Activated CD8-positive, alpha-beta memory T cell treated with anti-CD3 and anti-CD28 coated beads for 36 hours (primary cell): ENCODE data around the gene SDF2L1. TPM values are rescaled to one million over a fixed set of nuclear protein-coding genes. Genes with fewer than 3 reads are reported as not detected.
"Not testable (repeated sequence)": the region's sequence is repeated elsewhere in the genome, so short reads cannot be mapped to it uniquely, and the experiment has no call there.

ENCODE experiments used
- CTCF ChIA-PET: fragments of 350-600 bp; sonication (Branson Sonifier 250); formaldehyde crosslinking; loops from one replicate; lab custom pipeline; 2021; ENCODE audit warnings: antibody characterized with exemption; lab: Charles Lee
- POLR2A ChIA-PET: fragments of 350-600 bp; sonication (Branson Sonifier 250); formaldehyde crosslinking; loops from one replicate; lab custom pipeline; 2021; ENCODE audit warnings: antibody characterized with exemption; lab: Charles Lee
- total RNA-seq, 2 experiments: library from RNA; stranded (reverse); gene quantifications; one replicate each; pipeline ENCODE4 v1.2.3, GENCODE V29; 2021

The SDF2L1 gene
- total RNA-seq, 2 experiments from 2014 or later = 70.7 to 71.6 TPM

DNA sequence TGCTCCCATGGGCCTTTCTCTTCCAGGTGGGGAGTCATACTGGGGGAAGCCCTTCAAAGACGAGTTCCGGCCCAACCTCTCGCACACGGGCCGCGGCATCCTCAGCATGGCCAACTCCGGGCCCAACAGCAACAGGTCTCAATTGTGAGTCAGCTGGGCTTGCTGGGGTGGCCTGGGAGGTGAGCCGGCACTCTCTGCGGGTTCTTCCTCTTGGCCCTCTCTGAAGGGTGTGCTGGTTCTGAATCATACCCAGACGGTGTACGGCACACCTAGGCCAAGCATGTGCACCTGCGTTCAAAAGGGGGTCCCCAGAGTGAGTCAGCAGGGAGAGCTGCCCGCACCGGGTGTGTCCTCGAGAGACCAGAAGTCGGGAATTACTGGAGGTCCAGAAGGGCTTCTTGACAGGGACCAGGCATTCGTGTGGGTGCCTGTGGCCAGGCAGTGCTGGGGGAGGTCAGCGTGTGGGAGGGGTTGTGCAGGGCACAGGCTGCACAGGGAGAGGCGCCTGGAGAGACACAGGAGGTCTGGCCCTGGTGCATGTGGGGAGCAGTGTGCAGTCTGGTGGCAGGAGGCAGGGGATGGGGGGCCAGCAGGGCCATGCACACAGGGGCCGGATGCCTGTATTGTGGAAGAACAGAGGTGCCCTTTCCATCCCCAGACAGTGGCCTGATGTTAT lies 46.7 kb downstream of the SDF2L1 start:
- ChIA-PET CTCF (no interaction called here), POLR2A (no interaction called here)

DNA sequence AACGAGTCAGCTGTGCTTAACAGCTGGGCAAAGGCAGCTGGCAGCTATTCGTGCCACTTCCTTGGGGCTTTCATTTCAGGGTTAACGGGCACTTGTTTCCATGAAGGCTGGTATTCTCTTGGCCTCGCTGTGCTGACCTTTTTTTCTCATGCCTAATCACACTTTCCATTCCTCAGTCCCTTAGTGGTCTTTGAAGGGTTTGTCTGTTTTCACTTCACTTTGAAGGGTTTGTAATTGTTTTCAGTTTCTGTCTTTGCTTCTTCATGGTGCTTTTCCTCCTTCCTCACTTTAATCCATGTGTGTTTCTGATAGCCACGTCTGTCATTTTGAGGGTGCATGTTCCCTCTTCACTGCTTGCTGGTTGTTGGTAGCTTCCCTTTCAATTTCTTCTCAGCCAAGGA lies 48.3 kb downstream of the SDF2L1 start:
- POLR2A ChIA-PET = no interaction called here
- CTCF ChIA-PET = no interaction called here

DNA sequence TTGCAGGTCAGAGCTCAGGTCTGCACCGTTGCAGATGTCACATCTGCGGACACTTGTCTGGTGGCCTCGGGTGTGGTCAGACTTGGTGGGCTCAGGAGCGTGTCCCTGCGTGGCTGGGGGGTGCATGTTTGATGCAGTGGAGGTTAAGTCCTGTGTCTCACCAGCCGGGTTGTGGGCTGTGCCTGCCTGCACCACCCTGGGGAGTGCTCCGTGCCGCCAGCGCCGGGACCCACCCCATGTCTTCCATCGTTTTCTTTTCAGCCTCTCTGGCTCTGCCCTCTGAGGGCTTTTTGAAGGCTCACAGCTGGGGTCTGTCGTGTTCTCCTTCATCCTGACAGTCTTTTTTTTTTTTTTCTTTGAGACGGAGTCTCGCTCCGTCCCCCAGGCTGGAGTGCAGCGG lies 49.7 kb downstream of the SDF2L1 start:
- CTCF ChIA-PET = interaction anchor here (1.0 kb wide), 1 partner anchor 27 kb away, joined by 3 read pairs; no protein-coding TSS in a partner anchor
- POLR2A ChIA-PET = no interaction called here

DNA sequence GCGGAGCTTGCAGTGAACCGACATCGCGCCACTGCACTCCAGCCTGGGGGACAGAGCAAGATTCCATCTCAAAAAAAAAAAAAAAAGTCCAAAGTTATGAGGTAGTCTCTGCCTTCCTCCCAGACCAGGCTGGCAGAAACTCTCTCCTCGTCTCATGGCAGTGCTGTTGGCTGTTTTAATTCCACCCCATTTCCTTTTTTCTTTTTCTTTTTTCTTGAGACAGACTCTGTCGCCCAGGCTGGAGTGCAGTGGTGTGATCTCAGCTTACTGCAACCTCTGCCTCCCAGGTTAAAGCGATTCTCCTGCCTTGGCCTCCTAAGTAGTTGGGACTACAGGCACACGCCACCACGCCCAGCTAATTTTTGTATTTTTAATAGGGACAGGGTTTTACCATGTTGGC lies 50.8 kb downstream of the SDF2L1 start:
- CTCF ChIA-PET, POLR2A ChIA-PET: not testable (repeated sequence)

DNA sequence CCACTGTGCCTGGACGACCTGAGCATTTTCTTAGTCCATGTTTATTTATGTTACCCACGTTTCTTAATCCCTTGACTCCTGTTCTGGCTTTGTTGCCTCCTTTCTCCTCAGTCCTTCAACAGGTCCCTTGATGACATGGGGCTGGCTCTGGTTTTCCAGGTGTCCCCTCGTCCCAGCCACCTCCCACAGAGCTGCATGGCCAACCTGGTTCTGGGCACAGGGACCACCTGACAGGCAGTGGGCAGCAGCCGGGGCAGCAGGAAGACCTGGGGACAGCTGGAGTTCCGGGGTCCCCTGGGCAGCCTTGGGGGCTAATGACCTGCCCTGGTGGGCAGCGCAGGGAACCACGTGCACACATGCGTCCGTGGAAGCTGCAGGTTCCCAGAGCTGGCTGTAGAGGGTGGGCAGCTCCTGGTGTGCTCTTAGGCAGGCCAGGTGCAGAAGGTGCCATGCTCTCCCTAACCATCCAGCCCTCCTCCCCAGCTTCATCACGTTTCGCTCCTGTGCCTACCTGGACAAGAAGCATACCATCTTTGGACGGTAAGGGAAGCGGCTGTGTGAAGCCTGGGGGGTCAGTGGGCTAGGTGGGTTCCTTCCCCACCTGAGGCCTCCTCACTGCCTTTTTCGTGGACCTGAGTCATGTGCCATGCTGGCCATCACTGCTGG lies 51.4 kb downstream of the SDF2L1 start:
- ChIA-PET CTCF (no interaction called here), POLR2A (no interaction called here)

Other genes with a start within 250 kb of the SDF2L1 start
- 1 to 10 TPM; 5.9 to 6.0 TPM for gene HIC2, start 224.9 kb upstream of the SDF2L1 start, total RNA-seq
- gene TMEM191C, start 174.9 kb upstream of the SDF2L1 start, total RNA-seq = 1 to 10 TPM in 1 of 2 experiments, under 1 TPM in 1; 0.99 to 1.4 TPM
- gene RIMBP3C, start 90.8 kb upstream of the SDF2L1 start, total RNA-seq = under 1 TPM in 1 of 2 experiments, not detected in 1; 0.25 TPM
- 10 to 100 TPM; 77.8 to 79.6 TPM for gene UBE2L3, start 74.6 kb upstream of the SDF2L1 start, total RNA-seq
- 10 to 100 TPM; 80.6 to 80.7 TPM for gene YDJC, start 12.3 kb upstream of the SDF2L1 start, total RNA-seq
- under 1 TPM; 0.21 to 0.25 TPM for gene CCDC116, start 9.5 kb upstream of the SDF2L1 start, total RNA-seq
- gene PPIL2, start 23.7 kb downstream of the SDF2L1 start, total RNA-seq = 10 to 100 TPM; 41.2 to 47.2 TPM
- gene YPEL1, start 93.5 kb downstream of the SDF2L1 start, total RNA-seq = under 1 TPM; 0.50 to 0.63 TPM
- 100 to 1,000 TPM; 115 to 117 TPM for gene MAPK1, start 225.3 kb downstream of the SDF2L1 start, total RNA-seq